Measurements from ENCODE around the gene CPXCR1.
"Not testable (repeated sequence)": the region's sequence is repeated elsewhere in the genome, so short reads cannot be mapped to it uniquely, and the experiment has no call there.

The CPXCR1 gene

GRCh38 chrX:88746925-88747324, at the start of gene CPXCR1:
CPXCR1 (plus strand) TSS chrX:88747225; CDS start chrX:88753415, 6,190 bp downstream.
- H3K4me3 Mint-ChIP-seq: no peak within 1 kb of the TSS

DNA sequence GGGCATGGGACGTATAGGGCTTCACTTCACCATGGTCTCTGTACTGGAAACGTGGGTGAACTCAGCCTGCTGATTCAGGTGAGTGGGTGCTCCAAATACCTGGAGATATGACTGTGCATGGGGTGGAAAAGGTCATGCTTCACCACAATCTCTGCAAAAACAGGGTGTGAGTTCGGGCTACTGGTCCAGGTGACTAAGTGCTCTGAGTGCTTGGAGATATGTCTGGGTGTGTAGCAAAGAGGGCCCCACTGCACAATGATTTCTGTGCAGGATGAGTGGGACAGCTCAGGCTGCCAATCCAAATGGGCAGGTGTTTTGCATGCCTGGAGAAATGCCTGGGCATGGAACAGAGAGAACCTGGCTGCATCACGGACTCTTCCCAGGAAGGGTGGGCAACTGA, 11.2 kb upstream of the CPXCR1 start:
- no peaks in the 10 kb centered on the region for H3K4me1 Mint-ChIP-seq (ENCODE audit: low read depth)
- H3K9me3 Mint-ChIP-seq: no peaks in the 10 kb centered on the region
- no peak overlapping the region for H3K4me3 Mint-ChIP-seq
- H3K36me3 Mint-ChIP-seq (ENCODE audit: low read depth): no peaks in the 10 kb centered on the region
- H3K27ac Mint-ChIP-seq: no peak overlapping the region
- intact Hi-C loops (cut with micrococcal nuclease): no loop called here
- H3K27me3 Mint-ChIP-seq: no peaks in the 10 kb centered on the region

More at GRCh38 chrX:88746925-88747324, at the start of gene CPXCR1:
- Mint-ChIP-seq H3K9me3 (no peaks in the 10 kb centered on the region), H3K27ac (no peak within 1 kb of the TSS), H3K27me3 (no peaks in the 10 kb centered on the region), H3K4me1 (ENCODE audit: low read depth) (no peaks in the 10 kb centered on the region), H3K36me3 (ENCODE audit: low read depth) (no peaks in the 10 kb centered on the region)
- intact Hi-C loops (cut with micrococcal nuclease): no loop called here

GRCh38 chrX:88746215-88746614, 810 bp upstream of the CPXCR1 start:
- not testable (repeated sequence) for H3K4me3 Mint-ChIP-seq; H3K36me3 Mint-ChIP-seq (ENCODE audit: low read depth); H3K4me1 Mint-ChIP-seq (ENCODE audit: low read depth)

GRCh38 chrX:88752339-88752738, 5.3 kb downstream of the CPXCR1 start:
- H3K4me1 Mint-ChIP-seq (ENCODE audit: low read depth); H3K4me3 Mint-ChIP-seq; H3K36me3 Mint-ChIP-seq (ENCODE audit: low read depth); H3K27me3 Mint-ChIP-seq; H3K9me3 Mint-ChIP-seq; intact Hi-C loops (cut with micrococcal nuclease); H3K27ac Mint-ChIP-seq: not testable (repeated sequence)

More at GRCh38 chrX:88746215-88746614, 810 bp upstream of the CPXCR1 start:
- H3K9me3 Mint-ChIP-seq; H3K27me3 Mint-ChIP-seq; H3K27ac Mint-ChIP-seq; intact Hi-C loops (cut with micrococcal nuclease): not testable (repeated sequence)

GRCh38 chrX:88789825-88790224, 42.8 kb downstream of the CPXCR1 start:
- no peak overlapping the region for H3K4me3 Mint-ChIP-seq
- peaks cover 19% of the 10 kb centered on the region for H3K9me3 Mint-ChIP-seq
- no peaks in the 10 kb centered on the region for H3K36me3 Mint-ChIP-seq (ENCODE audit: low read depth)
- intact Hi-C loops (cut with micrococcal nuclease): no loop called here
- no peak overlapping the region for H3K27ac Mint-ChIP-seq
- H3K4me1 Mint-ChIP-seq (ENCODE audit: low read depth): no peaks in the 10 kb centered on the region
- no peaks in the 10 kb centered on the region for H3K27me3 Mint-ChIP-seq

All from dendritic cell treated with granulocyte-macrophage colony-stimulating factor and Interleukin-4, amounts not matched to agents 40 ng/mL and 50 ng/mL, for 4 days (primary cell).